ENCODE data around the gene BLZF1. TPM values are rescaled to one million over a fixed set of nuclear protein-coding genes. Genes with fewer than 3 reads are reported as not detected.

The BLZF1 gene
- total and polyA plus RNA-seq, 2 of the 8 experiments (the other 6 are each of a cell fraction or from before 2014, with no cell fraction given) = 1.8 to 10.3 TPM

- TF ChIP-seq CHD7 (IDR thresholded peaks at IDR 0.05; ENCODE audit: insufficient replicate concordance, low read length) (no peak), EGR1 (IDR thresholded peaks at IDR 0.05; ENCODE audit: borderline replicate concordance, low read depth, low read length) (no peak), E2F6 (IDR thresholded peaks at IDR 0.05) (no peak), BRCA1 (IDR thresholded peaks at IDR 0.05; ENCODE audit: low read depth, low read length) (no peak), SIRT6 (IDR thresholded peaks at IDR 0.05; ENCODE audit: low read length) (no peak)
These were observed 41.6 kb upstream of the BLZF1 start (continued) for GRCh38 chr1:169326261-169326955.
